Calu3 (cell line): Measurements from ENCODE around the gene TSHR. TPM values are rescaled to one million over a fixed set of nuclear protein-coding genes. Genes with fewer than 3 reads are reported as not detected.

Experiments
- BruUV-seq: library from RNA; stranded (reverse); fragments of 400-500 nt; replicated peaks from 2 replicates; lab custom pipeline; 2021; lab: Mats Ljungman, UMichigan
- CTCF ChIA-PET: fragments of 300-600 bp; sonication (Branson Sonifier 250); formaldehyde crosslinking; loops from one replicate; lab custom pipeline; 2022; ENCODE audit warnings: antibody characterized with exemption; lab: Charles Lee
- DNase-seq: peaks from one replicate; pipeline ENCODE4 v3.0.0; 2022
- H3K27ac Mint-ChIP-seq: one replicate; pipeline ENCODE4 v1.8.0; 2022; ENCODE audit warnings: mixed read lengths; ENCODE audit not compliant: unreplicated experiment
- H3K27me3 Mint-ChIP-seq: one replicate; pipeline ENCODE4 v1.8.0; 2022; ENCODE audit warnings: mixed read lengths; ENCODE audit not compliant: unreplicated experiment
- H3K36me3 Mint-ChIP-seq: one replicate; pipeline ENCODE4 v1.8.0; 2022; ENCODE audit warnings: mild to moderate bottlenecking, moderate library complexity, mixed read lengths; ENCODE audit not compliant: insufficient read depth, unreplicated experiment
- H3K4me1 Mint-ChIP-seq: one replicate; pipeline ENCODE4 v1.8.0; 2022; ENCODE audit warnings: mild to moderate bottlenecking, low read depth, mixed read lengths; ENCODE audit not compliant: unreplicated experiment
- H3K4me3 Mint-ChIP-seq: one replicate; pipeline ENCODE4 v1.8.0; 2022; ENCODE audit warnings: mild to moderate bottlenecking, low read depth, moderate library complexity, mixed read lengths; ENCODE audit not compliant: unreplicated experiment
- H3K9me3 Mint-ChIP-seq: one replicate; pipeline ENCODE4 v1.8.0; 2022; ENCODE audit warnings: low read depth, mixed read lengths; ENCODE audit not compliant: unreplicated experiment
- intact Hi-C: fragments of 100-400 bp; cut with micrococcal nuclease; formaldehyde crosslinking; loops from one replicate; pipeline ENCODE4 v1.10.0; 2022; ENCODE audit not compliant: unreplicated experiment
- total RNA-seq: library from RNA; stranded (reverse); gene quantifications from 2 replicates; pipeline ENCODE4 v1.2.3, GENCODE V29; 2022
- TF ChIP-seq, protein P1 (sequence below): fragments of 200-600 bp; IDR thresholded peaks from one replicate; pipeline ENCODE4 v1.8.0; 2022; ENCODE audit warnings: antibody characterized with exemption; ENCODE audit not compliant: unreplicated experiment

Gene TSHR
- total RNA-seq, 1 experiment from 2014 or later: not detected

DNA sequence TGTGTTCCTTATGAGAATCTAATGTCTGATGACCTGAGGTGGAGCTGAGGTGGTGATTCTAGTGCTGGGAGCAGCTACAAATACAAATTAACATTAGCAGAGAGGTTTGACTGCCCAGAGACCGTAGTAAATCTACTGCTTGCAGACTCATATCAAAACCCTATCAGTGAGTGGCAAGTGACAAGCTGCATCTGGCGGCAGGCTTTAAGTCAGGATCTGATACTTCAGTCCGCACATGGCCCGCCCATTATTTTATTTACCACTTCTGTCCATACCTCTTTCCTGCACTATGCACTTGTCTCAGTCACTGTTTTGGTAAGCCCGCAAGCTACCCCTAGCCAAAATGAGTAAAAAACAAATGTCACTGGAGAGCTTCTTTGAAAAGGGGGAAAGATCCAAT is 25.3 kb upstream of the TSHR start:
- Mint-ChIP-seq H3K4me3 (no peak overlapping the region), H3K27ac (no peak overlapping the region), H3K27me3 (no peaks in the 10 kb centered on the region), H3K9me3 (no peaks in the 10 kb centered on the region), H3K36me3 (peaks cover 4% of the 10 kb centered on the region), H3K4me1 (no peaks in the 10 kb centered on the region)
- intact Hi-C loops: no loop called here
- no TSS peak for BruUV-seq
- no peak for DNase-seq
- TF ChIP-seq, protein P1, sequence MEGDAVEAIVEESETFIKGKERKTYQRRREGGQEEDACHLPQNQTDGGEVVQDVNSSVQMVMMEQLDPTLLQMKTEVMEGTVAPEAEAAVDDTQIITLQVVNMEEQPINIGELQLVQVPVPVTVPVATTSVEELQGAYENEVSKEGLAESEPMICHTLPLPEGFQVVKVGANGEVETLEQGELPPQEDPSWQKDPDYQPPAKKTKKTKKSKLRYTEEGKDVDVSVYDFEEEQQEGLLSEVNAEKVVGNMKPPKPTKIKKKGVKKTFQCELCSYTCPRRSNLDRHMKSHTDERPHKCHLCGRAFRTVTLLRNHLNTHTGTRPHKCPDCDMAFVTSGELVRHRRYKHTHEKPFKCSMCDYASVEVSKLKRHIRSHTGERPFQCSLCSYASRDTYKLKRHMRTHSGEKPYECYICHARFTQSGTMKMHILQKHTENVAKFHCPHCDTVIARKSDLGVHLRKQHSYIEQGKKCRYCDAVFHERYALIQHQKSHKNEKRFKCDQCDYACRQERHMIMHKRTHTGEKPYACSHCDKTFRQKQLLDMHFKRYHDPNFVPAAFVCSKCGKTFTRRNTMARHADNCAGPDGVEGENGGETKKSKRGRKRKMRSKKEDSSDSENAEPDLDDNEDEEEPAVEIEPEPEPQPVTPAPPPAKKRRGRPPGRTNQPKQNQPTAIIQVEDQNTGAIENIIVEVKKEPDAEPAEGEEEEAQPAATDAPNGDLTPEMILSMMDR: no peak
- CTCF ChIA-PET: interaction anchor here (0.8 kb wide), 1 partner anchor 9 kb away, joined by 3 read pairs; no protein-coding TSS in a partner anchor

DNA sequence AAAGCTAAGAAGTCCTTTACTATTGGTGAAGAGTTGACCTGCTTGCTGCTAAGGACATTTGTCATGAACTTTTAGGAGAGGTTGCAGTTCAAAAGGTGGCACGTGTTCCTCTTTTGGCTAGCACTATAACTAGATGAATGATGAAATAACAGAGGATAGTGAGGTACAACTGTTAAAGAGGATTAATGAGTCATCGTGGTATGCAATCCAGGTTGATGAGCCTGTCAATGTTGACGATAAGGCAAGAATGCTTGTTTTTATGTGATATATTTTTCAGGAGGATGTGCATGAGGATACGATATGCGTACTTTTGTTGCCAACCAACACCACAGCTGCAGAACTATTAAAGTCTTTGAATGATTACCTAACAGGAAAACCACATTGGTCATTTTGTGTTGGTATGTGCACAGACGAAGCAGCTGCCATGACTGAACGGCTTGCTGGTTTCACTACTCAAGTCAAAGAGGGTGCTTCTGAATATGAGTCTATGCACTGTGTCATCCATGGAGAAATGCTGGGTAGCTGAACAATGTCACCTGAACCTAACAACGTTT is 24.5 kb upstream of the TSHR start:
- Mint-ChIP-seq H3K4me1 (peaks cover 2% of the 10 kb centered on the region), H3K27me3 (no peaks in the 10 kb centered on the region), H3K36me3 (peaks cover 5% of the 10 kb centered on the region), H3K9me3 (no peaks in the 10 kb centered on the region), H3K27ac (no peak overlapping the region), H3K4me3 (no peak overlapping the region)
- CTCF ChIA-PET: no interaction called here
- no peak for DNase-seq
- intact Hi-C loops: no loop called here
- TF ChIP-seq, protein P1: no peak
- no TSS peak for BruUV-seq

DNA sequence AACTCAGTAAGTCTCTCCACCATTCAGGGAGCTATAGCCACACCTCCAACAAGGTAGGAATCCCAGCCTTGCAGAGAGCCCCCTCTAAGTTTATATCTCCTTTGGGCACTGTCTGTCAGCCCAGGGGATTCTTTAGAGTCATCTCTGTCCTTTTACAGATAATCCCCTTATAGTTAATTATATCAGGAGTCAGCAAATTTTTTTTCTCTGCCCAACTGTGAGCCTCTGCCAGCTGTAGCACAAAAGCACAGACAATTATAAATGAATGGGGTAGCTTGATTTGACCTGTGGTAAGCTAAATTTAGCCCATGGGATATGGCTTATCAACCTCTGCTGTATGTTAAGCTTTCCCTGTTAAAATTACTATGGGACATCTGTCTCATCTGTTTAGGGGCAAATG is 22.1 kb upstream of the TSHR start:
- H3K9me3 Mint-ChIP-seq: no peaks in the 10 kb centered on the region
- CTCF ChIA-PET: no interaction called here
- no peak overlapping the region for H3K4me3 Mint-ChIP-seq
- H3K27me3 Mint-ChIP-seq: no peaks in the 10 kb centered on the region
- DNase-seq: no peak
- peaks cover 8% of the 10 kb centered on the region for H3K4me1 Mint-ChIP-seq
- H3K27ac Mint-ChIP-seq: no peak overlapping the region
- BruUV-seq: no TSS peak
- intact Hi-C loops: no loop called here
- H3K36me3 Mint-ChIP-seq: peaks cover 5% of the 10 kb centered on the region
- TF ChIP-seq, protein P1: no peak

DNA sequence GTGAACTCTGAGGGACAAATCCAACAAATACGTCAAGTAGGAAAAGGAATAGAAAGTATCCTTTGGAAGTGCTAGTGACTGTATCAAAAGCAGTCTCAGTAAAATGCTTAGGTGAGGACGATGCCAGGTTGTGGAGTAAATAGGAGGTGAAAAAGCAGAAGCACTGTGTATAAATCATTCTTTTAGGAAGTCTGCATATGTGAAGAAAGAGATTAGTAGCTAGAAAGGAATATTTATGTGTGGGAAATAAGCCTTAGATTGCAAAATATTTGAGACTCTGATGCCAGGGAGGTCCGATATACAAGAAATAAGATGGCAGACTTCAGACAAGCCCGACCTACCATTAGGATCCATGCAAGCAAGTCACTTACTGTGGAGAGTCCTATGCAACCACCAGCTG is 21.7 kb upstream of the TSHR start:
- peaks cover 8% of the 10 kb centered on the region for H3K4me1 Mint-ChIP-seq
- H3K27me3 Mint-ChIP-seq: no peaks in the 10 kb centered on the region
- TF ChIP-seq, protein P1: no peak
- BruUV-seq: no TSS peak
- no peak for DNase-seq
- H3K27ac Mint-ChIP-seq: no peak overlapping the region
- no peaks in the 10 kb centered on the region for H3K9me3 Mint-ChIP-seq
- H3K4me3 Mint-ChIP-seq: no peak overlapping the region
- intact Hi-C loops: no loop called here
- H3K36me3 Mint-ChIP-seq: peaks cover 5% of the 10 kb centered on the region
- CTCF ChIA-PET: no interaction called here
